ENCODE results near the gene EIF1.

DNA sequence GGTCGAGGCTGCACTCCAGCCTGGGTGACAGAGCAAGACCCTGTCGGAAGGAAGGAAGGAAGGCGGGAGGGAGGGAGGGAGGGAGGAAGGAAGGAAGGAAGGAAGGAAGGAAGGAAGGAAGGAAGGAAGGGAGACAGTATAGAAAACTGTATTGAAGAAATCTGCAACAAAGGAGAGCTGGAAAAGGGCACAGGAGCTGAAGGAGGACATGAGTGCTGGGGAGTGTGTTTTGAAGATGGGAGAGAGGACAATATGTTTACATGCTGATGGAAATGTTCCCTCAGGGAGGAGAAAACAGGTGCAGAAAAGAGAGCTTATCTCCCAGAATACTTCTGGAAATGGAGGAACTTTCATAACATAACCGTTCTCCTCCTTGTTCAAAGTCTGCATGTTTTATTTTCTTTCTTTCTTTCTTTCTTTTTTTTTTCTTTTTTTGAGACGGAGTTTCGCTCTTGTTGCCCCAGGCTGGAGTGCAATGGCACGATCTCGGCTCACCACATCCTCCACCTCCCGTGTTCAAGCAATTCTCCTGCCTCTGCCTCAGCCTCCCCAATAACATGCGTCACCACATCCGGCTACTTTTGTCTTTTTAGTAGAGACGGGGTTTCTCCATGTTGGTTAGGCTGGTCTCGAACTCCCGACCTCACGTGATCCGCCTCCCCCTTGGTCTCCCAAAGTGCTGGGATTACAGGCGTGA, 48.4 kb downstream of the EIF1 start:
- TF ChIP-seq, protein P1, sequence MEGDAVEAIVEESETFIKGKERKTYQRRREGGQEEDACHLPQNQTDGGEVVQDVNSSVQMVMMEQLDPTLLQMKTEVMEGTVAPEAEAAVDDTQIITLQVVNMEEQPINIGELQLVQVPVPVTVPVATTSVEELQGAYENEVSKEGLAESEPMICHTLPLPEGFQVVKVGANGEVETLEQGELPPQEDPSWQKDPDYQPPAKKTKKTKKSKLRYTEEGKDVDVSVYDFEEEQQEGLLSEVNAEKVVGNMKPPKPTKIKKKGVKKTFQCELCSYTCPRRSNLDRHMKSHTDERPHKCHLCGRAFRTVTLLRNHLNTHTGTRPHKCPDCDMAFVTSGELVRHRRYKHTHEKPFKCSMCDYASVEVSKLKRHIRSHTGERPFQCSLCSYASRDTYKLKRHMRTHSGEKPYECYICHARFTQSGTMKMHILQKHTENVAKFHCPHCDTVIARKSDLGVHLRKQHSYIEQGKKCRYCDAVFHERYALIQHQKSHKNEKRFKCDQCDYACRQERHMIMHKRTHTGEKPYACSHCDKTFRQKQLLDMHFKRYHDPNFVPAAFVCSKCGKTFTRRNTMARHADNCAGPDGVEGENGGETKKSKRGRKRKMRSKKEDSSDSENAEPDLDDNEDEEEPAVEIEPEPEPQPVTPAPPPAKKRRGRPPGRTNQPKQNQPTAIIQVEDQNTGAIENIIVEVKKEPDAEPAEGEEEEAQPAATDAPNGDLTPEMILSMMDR (IDR thresholded peaks at IDR 0.05; ENCODE audit: extremely low read depth in 1 of 2, insufficient read depth in 1 of 2, low read depth in 1 of 2, low read length in 2 of 2), result no peak
- TF ChIP-seq MAX (IDR thresholded peaks at IDR 0.05; ENCODE audit: insufficient read depth, insufficient read length) (no peak), POLR2A (IDR thresholded peaks at IDR 0.05; ENCODE audit: low read depth, low read length) (no peak), POLR2AphosphoS5 (IDR thresholded peaks at IDR 0.05; ENCODE audit: insufficient read depth, low read depth, low read length) (no peak), GATA2 (IDR thresholded peaks at IDR 0.05; ENCODE audit: insufficient read depth, insufficient read length, low read depth, low read length) (no peak), EZH2 (IDR thresholded peaks at IDR 0.05; ENCODE audit: borderline replicate concordance, low read depth, low read length, severe bottlenecking) (no peak), MYC (IDR thresholded peaks at IDR 0.05; ENCODE audit: low read depth, low read length) (no peak)

All from endothelial cell of umbilical vein (primary cell).